GM12872 (cell line): ENCODE results near the gene WAC.

Source experiments
- CTCF ChIP-seq: IDR thresholded peaks from 3 replicates; pipeline ENCODE4 v1.5.1; 2011; ENCODE audit warnings: low read depth, mild to moderate bottlenecking, low read length, moderate library complexity; ENCODE audit not compliant: insufficient read depth

WAC gene

GRCh38 chr10:28624351-28624750, 91.4 kb downstream of the WAC start:
- no peak for TF ChIP-seq CTCF

DNA sequence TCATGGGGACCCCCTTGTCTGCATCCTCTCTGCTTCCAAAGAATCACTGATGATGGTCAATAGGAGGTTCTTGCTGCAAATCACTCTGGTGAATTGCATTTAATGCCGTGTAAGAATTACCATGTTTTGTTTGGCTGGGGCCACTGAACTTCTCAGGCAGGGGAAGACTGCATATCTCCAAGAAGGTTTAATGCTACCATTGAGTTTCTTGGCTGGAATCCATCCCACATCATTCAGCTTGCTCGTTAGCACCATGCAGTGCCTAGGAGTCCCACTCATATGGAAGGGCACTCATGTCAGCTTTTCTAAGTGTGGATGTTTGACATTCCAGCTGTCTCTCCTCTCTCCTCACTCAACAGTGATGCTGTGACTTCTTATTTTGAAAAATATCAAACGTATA, 94.2 kb downstream of the WAC start:
- no peak for TF ChIP-seq CTCF

GRCh38 chr10:28628184-28628893, 95.4 kb downstream of the WAC start:
- TF ChIP-seq CTCF: peak; percentile 92

DNA sequence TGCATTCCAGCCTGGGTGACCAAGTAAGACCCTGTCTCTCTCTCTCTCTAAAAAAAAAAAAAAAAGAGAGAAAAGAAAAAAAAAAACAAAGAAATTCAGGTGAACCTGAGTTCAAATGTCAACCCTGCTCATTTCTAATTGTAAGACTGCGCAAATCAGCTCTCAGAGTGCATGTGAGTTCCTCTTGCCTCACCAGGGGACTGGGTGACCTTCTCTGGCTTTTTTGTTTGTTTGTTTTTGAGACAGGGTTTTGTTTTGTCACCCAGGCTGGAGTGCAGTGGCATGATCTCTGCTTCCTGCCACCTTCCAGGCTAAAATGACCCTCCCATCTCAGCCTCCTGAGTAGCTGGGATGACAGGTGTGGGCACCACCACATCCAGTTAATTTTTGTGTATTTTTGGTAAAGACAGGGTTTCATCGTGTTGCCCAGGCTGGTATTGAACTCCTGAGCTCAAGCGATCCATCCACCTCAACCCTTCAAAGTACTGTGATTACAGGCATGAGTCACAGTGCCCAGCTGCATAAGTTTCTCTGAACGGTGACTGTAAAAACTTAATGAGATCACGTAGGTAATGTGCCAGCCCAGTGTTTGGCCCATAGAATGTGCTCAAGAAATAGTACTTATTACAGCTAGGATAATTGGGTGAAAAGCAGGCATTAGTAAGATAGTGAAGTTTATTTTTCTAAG, 99.1 kb downstream of the WAC start:
- TF ChIP-seq CTCF: no peak

GRCh38 chr10:28632584-28632945, 99.6 kb downstream of the WAC start:
- TF ChIP-seq CTCF: no peak

DNA sequence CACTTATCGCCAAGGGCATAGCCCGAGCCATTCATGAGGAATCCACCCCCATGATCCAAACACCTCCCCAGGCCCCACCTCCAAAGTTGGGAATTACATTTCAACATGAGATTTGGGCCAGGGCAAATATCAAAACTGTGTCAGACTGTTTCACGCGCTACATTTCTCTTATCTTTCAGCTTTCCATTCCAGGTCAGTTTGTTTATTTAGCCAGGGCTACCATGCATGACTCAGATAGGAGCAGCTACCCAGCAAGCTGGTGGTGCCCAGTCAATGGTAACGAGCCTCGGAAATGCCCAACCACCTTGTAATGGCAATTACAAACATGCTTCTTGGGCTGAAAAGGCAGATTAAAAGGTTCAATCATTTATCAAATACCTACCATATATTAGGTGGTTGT, 100.8 kb downstream of the WAC start:
- no peak for TF ChIP-seq CTCF

DNA sequence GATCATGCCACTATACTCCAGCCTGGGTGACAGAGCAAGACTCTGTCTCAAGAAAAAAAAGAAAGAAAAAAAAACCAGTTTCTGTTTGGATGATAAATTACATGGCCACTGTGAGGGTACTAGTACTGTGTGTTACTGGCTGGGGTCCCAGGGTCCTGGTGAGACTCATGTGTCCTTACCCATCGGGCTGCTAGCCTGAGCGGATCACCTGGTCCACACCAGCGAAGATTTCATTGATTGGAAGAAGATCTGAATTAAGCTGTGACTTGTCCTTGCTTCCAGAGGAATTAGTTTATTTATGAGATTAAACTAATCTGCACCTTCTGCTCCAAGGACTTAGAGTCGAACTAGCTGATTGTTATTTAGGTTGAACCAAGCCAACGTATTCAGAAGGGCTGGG, 104.4 kb downstream of the WAC start:
- TF ChIP-seq CTCF: no peak
